ENCODE data around the gene PKNOX2. TPM values are rescaled to one million over a fixed set of nuclear protein-coding genes. Genes with fewer than 3 reads are reported as not detected.

PKNOX2 gene
- total RNA-seq, 1 donor from 2014 or later = 3.4 TPM

- DNase-seq (ENCODE audit: extremely low spot score in 2 of 2) = no peak
- Histone ChIP-seq H3K4me3 (no peak overlapping the region), H3K9me3 (no peaks in the 10 kb centered on the region), H3K27ac (no peak overlapping the region), H3K4me1 (no peaks in the 10 kb centered on the region), H3K27me3 (no peaks in the 10 kb centered on the region), H3K36me3 (no peaks in the 10 kb centered on the region)
- intact Hi-C loops (cut with DNase I) = no loop called here
- TF ChIP-seq POLR2A (IDR thresholded peaks at IDR 0.05) (no peak), POLR2AphosphoS5 (IDR thresholded peaks at IDR 0.05; ENCODE audit: insufficient read depth in 1 of 2, low read depth in 1 of 2) (no peak)
- TF ChIP-seq, protein P1, sequence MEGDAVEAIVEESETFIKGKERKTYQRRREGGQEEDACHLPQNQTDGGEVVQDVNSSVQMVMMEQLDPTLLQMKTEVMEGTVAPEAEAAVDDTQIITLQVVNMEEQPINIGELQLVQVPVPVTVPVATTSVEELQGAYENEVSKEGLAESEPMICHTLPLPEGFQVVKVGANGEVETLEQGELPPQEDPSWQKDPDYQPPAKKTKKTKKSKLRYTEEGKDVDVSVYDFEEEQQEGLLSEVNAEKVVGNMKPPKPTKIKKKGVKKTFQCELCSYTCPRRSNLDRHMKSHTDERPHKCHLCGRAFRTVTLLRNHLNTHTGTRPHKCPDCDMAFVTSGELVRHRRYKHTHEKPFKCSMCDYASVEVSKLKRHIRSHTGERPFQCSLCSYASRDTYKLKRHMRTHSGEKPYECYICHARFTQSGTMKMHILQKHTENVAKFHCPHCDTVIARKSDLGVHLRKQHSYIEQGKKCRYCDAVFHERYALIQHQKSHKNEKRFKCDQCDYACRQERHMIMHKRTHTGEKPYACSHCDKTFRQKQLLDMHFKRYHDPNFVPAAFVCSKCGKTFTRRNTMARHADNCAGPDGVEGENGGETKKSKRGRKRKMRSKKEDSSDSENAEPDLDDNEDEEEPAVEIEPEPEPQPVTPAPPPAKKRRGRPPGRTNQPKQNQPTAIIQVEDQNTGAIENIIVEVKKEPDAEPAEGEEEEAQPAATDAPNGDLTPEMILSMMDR (IDR thresholded peaks at IDR 0.05) = no peak
Measured at GRCh38 chr11:125423247-125423849, 258.8 kb downstream of the PKNOX2 start.

DNA sequence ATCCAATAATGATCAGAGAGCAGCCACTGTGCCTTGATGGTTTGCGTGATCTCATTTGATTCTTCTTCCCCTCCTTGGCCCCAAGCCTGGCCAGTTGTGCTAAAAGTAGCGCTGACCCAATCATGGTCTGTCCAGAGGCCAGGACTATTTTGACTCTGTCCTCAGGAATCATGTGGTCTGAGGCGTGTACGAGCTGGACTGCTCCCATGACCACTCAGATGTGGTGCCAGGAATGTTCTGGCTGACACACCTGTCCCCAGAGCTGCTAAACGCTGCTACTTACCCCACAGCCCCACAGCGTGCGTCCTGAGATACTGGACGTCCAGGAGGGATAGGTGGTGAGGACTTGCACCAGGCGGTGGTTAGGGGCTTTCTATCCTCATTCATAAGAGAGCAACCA, 261.1 kb downstream of the PKNOX2 start:
- Histone ChIP-seq H3K36me3 (no peaks in the 10 kb centered on the region), H3K4me3 (no peak overlapping the region), H3K27me3 (no peaks in the 10 kb centered on the region), H3K27ac (no peak overlapping the region), H3K9me3 (no peaks in the 10 kb centered on the region), H3K4me1 (no peaks in the 10 kb centered on the region)
- DNase-seq (ENCODE audit: extremely low spot score in 2 of 2) = no peak
- intact Hi-C loops (cut with DNase I) = no loop called here
- TF ChIP-seq, protein P1 (IDR thresholded peaks at IDR 0.05) = no peak
- TF ChIP-seq POLR2A (IDR thresholded peaks at IDR 0.05) (no peak), POLR2AphosphoS5 (IDR thresholded peaks at IDR 0.05; ENCODE audit: insufficient read depth in 1 of 2, low read depth in 1 of 2) (no peak)

DNA sequence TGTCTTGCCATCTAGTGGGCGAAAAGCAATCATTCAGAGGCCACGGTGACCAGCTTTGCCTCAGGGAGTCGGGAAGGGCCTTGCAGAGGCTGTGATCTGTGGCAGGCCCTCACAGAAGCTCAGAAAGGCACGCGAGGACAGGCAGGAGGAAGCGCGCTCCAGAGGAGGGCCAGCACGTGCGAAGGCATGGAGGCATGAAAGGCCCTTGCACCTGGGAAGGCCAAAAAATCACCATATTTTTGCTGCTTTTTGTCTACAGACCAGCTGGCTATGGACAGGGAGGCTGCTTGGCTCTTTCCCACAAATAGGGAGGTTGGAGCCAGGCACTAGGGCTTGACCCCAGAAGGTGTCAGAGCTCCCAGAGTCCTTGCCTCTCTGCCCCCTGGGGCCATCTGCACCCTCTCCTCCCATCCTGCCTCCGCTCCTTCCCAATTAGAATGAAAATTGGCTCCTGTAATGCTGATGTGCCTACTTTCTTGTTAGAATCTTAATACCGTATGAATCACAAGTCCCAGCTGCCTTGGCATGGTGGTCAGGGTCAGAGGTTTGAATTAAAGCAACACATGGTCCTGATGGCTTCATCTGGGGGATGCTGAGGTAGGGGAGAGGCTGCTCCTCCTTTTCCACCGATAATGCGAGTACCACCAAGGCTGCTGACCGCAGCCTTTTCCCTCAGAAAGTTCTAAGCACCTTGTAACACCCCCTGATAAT, 262.4 kb downstream of the PKNOX2 start:
- no peak for DNase-seq (ENCODE audit: extremely low spot score in 2 of 2)
- no peak overlapping the region for H3K27ac ChIP-seq
- no peaks in the 10 kb centered on the region for H3K9me3 ChIP-seq
- no peak overlapping the region for H3K4me3 ChIP-seq
- intact Hi-C loops (cut with DNase I) = no loop called here
- H3K36me3 ChIP-seq = no peaks in the 10 kb centered on the region
- TF ChIP-seq POLR2A (IDR thresholded peaks at IDR 0.05) (no peak), POLR2AphosphoS5 (IDR thresholded peaks at IDR 0.05; ENCODE audit: insufficient read depth in 1 of 2, low read depth in 1 of 2) (no peak)
- TF ChIP-seq, protein P1 (IDR thresholded peaks at IDR 0.05) = no peak
- no peaks in the 10 kb centered on the region for H3K27me3 ChIP-seq
- no peaks in the 10 kb centered on the region for H3K4me1 ChIP-seq

- no peaks in the 10 kb centered on the region for H3K36me3 ChIP-seq
- no peak overlapping the region for H3K4me3 ChIP-seq
- no peak for DNase-seq (ENCODE audit: extremely low spot score in 2 of 2)
- no peaks in the 10 kb centered on the region for H3K9me3 ChIP-seq
- intact Hi-C loops (cut with DNase I) = no loop called here
- no peaks in the 10 kb centered on the region for H3K4me1 ChIP-seq
- TF ChIP-seq, protein P1 (IDR thresholded peaks at IDR 0.05) = no peak
- no peak for TF ChIP-seq POLR2AphosphoS5 (IDR thresholded peaks at IDR 0.05; ENCODE audit: insufficient read depth in 1 of 2, low read depth in 1 of 2)
- no peak for TF ChIP-seq POLR2A (IDR thresholded peaks at IDR 0.05)
- no peak overlapping the region for H3K27ac ChIP-seq
- H3K27me3 ChIP-seq = no peaks in the 10 kb centered on the region
Measured at GRCh38 chr11:125428486-125429173, 264.1 kb downstream of the PKNOX2 start.

Data from vagina (tissue), 2 donors.